SK-N-MC (cell line): ENCODE results near the gene VSX2.

ENCODE experiments used
- EZH2 ChIP-seq: fragments of 200-600 bp; sonication (generic); IDR thresholded peaks from one replicate; pipeline ENCODE4 v1.6.1; 2017; ENCODE audit warnings: antibody characterized with exemption
- POLR2AphosphoS5 ChIP-seq: IDR thresholded peaks from 2 replicates; pipeline ENCODE4 v1.6.1; 2012; ENCODE audit warnings: mild to moderate bottlenecking, low read depth, low read length, borderline replicate concordance

DNA sequence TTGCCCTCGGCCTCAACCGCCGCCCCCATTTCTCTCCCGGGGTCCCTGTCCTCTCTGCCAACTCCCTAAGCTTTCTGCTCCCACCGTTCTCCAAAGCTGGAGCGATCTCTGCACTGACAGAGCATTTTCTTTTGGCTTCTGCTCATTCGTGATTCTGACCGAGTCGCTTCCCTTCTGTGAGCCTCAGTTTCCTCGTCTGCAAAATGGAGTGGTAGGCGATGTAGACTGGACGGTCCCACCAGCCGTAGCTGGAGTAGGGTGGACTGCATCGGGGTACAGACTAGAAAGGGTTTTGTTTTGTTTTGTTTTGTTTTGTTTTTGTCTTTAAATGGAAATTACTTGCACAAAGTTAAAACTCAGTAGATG lies 2.4 kb downstream of the VSX2 start:
- TF ChIP-seq EZH2: peak; percentile 35
- TF ChIP-seq POLR2AphosphoS5: no peak
